ENCODE results near the gene MADD.
A peak's percentile ranks its signal among the peaks of the same experiment; 100 is the strongest.

The MADD gene

DNA sequence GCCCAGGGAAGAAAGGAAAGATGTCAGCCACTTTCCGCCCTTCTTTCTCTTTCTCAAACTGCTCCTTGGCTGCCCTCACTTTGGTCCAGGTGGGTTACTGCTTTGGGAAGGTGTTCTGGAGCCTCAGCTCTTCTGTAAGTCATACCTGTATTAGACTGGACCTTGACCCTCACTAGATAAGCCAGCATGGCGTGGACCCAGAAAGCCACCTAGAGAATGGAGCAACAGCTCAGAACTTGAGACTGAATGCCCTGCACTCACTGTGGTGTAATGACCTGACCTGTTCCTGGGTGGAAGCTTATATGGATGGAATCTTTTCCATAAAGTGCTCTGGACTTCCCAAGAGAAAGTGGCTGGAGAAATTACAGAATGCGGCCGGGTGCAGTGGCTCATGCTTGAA lies 36.9 kb upstream of the MADD start:
- Histone ChIP-seq H3K27ac (ENCODE audit: low read depth, low read length) (no peak overlapping the region), H2BK15ac (replicated peaks; ENCODE audit: low read depth) (no peak overlapping the region), H3K18ac (ENCODE audit: low read length) (no peak overlapping the region), H2BK5ac (ENCODE audit: low read length) (no peak overlapping the region), H3K79me2 (ENCODE audit: control insufficient read depth, insufficient read depth, low read length) (no peaks in the 10 kb centered on the region), H3K9ac (ENCODE audit: low read length) (no peak overlapping the region), H4K8ac (ENCODE audit: low read depth, low read length) (no peak overlapping the region), H3K56ac (ENCODE audit: low read length) (no peak overlapping the region), H2AK5ac (ENCODE audit: low read length) (no peak overlapping the region), H3K27me3 (ENCODE audit: insufficient read depth, low read length, poor library complexity) (no peaks in the 10 kb centered on the region), H3K36me3 (ENCODE audit: control insufficient read depth, insufficient read depth, low read length) (no peaks in the 10 kb centered on the region), H3K4me3 (ENCODE audit: low read length) (no peak overlapping the region), H3K23ac (ENCODE audit: low read length) (no peak overlapping the region), H3K4me2 (ENCODE audit: low read length) (no peak overlapping the region), H3K4ac (ENCODE audit: low read depth, low read length) (no peak overlapping the region), H4K5ac (ENCODE audit: low read length) (no peak overlapping the region), H3K4me1 (ENCODE audit: control insufficient read depth, low read depth, low read length) (no peaks in the 10 kb centered on the region), H3K79me1 (ENCODE audit: low read length) (no peaks in the 10 kb centered on the region), H2BK120ac (ENCODE audit: low read depth, low read length) (no peak overlapping the region)
- no CpG with 5 or more reads among the region's 4 CpGs for WGBS (ENCODE audit: extremely low coverage, insufficient coverage, low lambda C conversion rate)
- DNase-seq = no peak

DNA sequence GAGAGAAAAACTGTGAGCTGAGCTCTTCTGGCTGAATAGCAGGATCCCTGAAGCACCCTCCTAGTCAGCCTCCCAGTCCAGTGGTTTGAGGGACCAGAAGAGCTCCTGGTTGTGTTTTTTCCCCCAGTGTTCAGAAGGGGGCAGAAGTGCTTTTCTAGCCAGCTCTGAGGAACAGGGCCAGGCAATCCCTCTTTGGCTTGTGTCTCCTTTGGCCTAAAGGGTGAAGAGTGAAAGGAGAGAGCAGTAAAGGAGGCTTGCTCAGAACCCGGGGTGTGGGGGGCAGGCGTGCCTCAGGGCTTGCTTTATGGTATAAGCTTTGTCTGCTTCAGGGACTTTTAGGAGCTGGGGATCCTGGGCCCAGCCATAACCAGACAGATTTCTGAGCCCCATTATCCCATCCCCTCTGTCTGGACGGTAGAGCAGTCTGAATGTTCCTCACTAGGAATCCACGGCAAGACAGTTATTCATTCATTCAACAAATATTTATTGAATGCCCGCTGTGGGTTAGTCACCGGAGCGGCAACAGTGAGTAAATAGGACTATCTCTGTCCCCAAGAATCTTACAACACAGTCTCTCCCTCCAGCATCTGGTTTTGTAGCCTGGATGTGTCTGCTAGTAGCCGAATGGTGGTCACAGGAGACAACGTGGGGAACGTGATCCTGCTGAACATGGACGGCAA lies 35.8 kb upstream of the MADD start:
- H3K27ac ChIP-seq (ENCODE audit: low read depth, low read length) = no peak overlapping the region
- H3K4me2 ChIP-seq (ENCODE audit: low read length) = no peak overlapping the region
- no peak overlapping the region for H2BK5ac ChIP-seq (ENCODE audit: low read length)
- WGBS (ENCODE audit: extremely low coverage, insufficient coverage, low lambda C conversion rate) = no CpG with 5 or more reads among the region's 11 CpGs
- no peak overlapping the region for H2AK5ac ChIP-seq (ENCODE audit: low read length)
- H3K56ac ChIP-seq (ENCODE audit: low read length) = no peak overlapping the region
- peak; percentile 75 for DNase-seq
- H3K18ac ChIP-seq (ENCODE audit: low read length) = no peak overlapping the region
- H3K9ac ChIP-seq (ENCODE audit: low read length) = no peak overlapping the region
- no peak overlapping the region for H2BK15ac ChIP-seq (replicated peaks; ENCODE audit: low read depth)
- H3K79me1 ChIP-seq (ENCODE audit: low read length) = no peaks in the 10 kb centered on the region
- H3K36me3 ChIP-seq (ENCODE audit: control insufficient read depth, insufficient read depth, low read length) = peaks cover 2% of the 10 kb centered on the region
- H3K79me2 ChIP-seq (ENCODE audit: control insufficient read depth, insufficient read depth, low read length) = no peaks in the 10 kb centered on the region
- no peak overlapping the region for H4K8ac ChIP-seq (ENCODE audit: low read depth, low read length)
- H4K5ac ChIP-seq (ENCODE audit: low read length) = no peak overlapping the region
- no peaks in the 10 kb centered on the region for H3K27me3 ChIP-seq (ENCODE audit: insufficient read depth, low read length, poor library complexity)
- no peaks in the 10 kb centered on the region for H3K4me1 ChIP-seq (ENCODE audit: control insufficient read depth, low read depth, low read length)
- H3K4ac ChIP-seq (ENCODE audit: low read depth, low read length) = no peak overlapping the region
- no peak overlapping the region for H3K4me3 ChIP-seq (ENCODE audit: low read length)
- H2BK120ac ChIP-seq (ENCODE audit: low read depth, low read length) = no peak overlapping the region
- no peak overlapping the region for H3K23ac ChIP-seq (ENCODE audit: low read length)

DNA sequence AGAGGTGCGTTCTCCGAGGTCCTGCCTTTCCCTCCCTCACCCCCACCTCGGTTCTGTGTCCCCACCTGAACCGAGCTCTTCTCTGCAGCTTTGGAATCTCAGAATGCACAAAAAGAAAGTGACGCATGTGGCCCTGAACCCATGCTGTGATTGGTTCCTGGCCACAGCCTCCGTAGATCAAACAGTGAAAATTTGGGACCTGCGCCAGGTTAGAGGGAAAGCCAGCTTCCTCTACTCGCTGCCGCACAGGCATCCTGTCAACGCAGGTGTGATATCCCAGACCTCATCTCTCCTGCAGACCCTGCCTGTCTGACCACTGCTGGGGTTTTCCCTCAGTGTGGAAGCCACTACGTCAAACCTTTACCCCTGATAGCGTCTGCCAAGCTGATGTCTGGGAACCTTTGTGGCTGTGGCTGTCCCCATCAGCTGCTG lies 35.2 kb upstream of the MADD start:
- H3K79me2 ChIP-seq (ENCODE audit: control insufficient read depth, insufficient read depth, low read length) = no peaks in the 10 kb centered on the region
- H3K4me2 ChIP-seq (ENCODE audit: low read length) = no peak overlapping the region
- no peak overlapping the region for H3K56ac ChIP-seq (ENCODE audit: low read length)
- no peak overlapping the region for H3K4ac ChIP-seq (ENCODE audit: low read depth, low read length)
- H3K4me1 ChIP-seq (ENCODE audit: control insufficient read depth, low read depth, low read length) = no peaks in the 10 kb centered on the region
- no peaks in the 10 kb centered on the region for H3K27me3 ChIP-seq (ENCODE audit: insufficient read depth, low read length, poor library complexity)
- H4K8ac ChIP-seq (ENCODE audit: low read depth, low read length) = no peak overlapping the region
- H3K18ac ChIP-seq (ENCODE audit: low read length) = no peak overlapping the region
- WGBS (ENCODE audit: extremely low coverage, insufficient coverage, low lambda C conversion rate) = no CpG with 5 or more reads among the region's 12 CpGs
- H3K79me1 ChIP-seq (ENCODE audit: low read length) = no peaks in the 10 kb centered on the region
- H3K4me3 ChIP-seq (ENCODE audit: low read length) = no peak overlapping the region
- H2AK5ac ChIP-seq (ENCODE audit: low read length) = no peak overlapping the region
- H2BK120ac ChIP-seq (ENCODE audit: low read depth, low read length) = no peak overlapping the region
- no peak for DNase-seq
- H2BK5ac ChIP-seq (ENCODE audit: low read length) = no peak overlapping the region
- no peak overlapping the region for H3K9ac ChIP-seq (ENCODE audit: low read length)
- H2BK15ac ChIP-seq (replicated peaks; ENCODE audit: low read depth) = no peak overlapping the region
- H3K27ac ChIP-seq (ENCODE audit: low read depth, low read length) = no peak overlapping the region
- H3K36me3 ChIP-seq (ENCODE audit: control insufficient read depth, insufficient read depth, low read length) = peaks cover 5% of the 10 kb centered on the region
- no peak overlapping the region for H4K5ac ChIP-seq (ENCODE audit: low read length)
- H3K23ac ChIP-seq (ENCODE audit: low read length) = no peak overlapping the region

DNA sequence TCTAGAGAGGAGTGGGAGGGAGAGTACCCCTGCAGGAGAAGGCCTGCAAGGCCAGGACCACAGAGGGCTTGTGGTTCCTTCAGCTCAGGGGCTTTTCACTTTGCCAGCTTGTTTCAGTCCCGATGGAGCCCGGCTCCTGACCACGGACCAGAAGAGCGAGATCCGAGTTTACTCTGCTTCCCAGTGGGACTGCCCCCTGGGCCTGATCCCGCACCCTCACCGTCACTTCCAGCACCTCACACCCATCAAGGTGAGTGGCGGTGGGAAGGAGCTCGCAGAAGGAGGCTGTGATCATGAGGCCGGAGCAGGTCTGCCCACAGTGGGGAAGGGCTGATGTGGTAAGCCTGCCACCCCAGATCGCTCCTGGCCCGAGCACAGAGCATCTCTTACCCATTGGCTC lies 34.8 kb upstream of the MADD start:
- no peaks in the 10 kb centered on the region for H3K79me1 ChIP-seq (ENCODE audit: low read length)
- peaks cover 8% of the 10 kb centered on the region for H3K36me3 ChIP-seq (ENCODE audit: control insufficient read depth, insufficient read depth, low read length)

DNA sequence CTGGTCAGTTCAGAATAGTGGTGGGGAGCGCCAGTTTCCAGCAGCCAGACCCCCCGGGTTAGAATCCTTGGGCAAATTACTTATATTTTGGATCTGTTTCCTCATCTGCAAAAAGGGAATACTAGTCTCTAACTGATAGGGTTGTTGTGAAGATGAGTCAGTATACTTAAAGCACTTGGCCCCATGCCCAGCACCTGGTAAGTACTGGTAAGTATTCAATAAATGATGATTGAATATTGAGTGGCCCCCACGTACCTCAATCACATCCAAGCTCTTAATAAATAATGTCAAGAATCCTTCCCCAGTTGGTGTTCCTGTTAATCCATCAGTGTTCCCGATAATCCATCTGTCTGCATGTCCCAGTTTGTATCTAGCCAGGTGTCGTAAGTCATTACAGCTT lies 33.5 kb upstream of the MADD start:
- Histone ChIP-seq H2BK120ac (ENCODE audit: low read depth, low read length) (no peak overlapping the region), H3K79me1 (ENCODE audit: low read length) (no peaks in the 10 kb centered on the region), H4K5ac (ENCODE audit: low read length) (no peak overlapping the region), H3K27me3 (ENCODE audit: insufficient read depth, low read length, poor library complexity) (no peaks in the 10 kb centered on the region), H3K18ac (ENCODE audit: low read length) (no peak overlapping the region), H3K9ac (ENCODE audit: low read length) (no peak overlapping the region), H4K8ac (ENCODE audit: low read depth, low read length) (no peak overlapping the region), H3K36me3 (ENCODE audit: control insufficient read depth, insufficient read depth, low read length) (peaks cover 9% of the 10 kb centered on the region), H3K23ac (ENCODE audit: low read length) (no peak overlapping the region), H3K4me1 (ENCODE audit: control insufficient read depth, low read depth, low read length) (no peaks in the 10 kb centered on the region), H2BK5ac (ENCODE audit: low read length) (no peak overlapping the region), H3K56ac (ENCODE audit: low read length) (no peak overlapping the region), H3K4me2 (ENCODE audit: low read length) (no peak overlapping the region), H3K4ac (ENCODE audit: low read depth, low read length) (no peak overlapping the region), H2BK15ac (replicated peaks; ENCODE audit: low read depth) (no peak overlapping the region), H3K4me3 (ENCODE audit: low read length) (no peak overlapping the region), H3K27ac (ENCODE audit: low read depth, low read length) (no peak overlapping the region), H2AK5ac (ENCODE audit: low read length) (no peak overlapping the region), H3K79me2 (ENCODE audit: control insufficient read depth, insufficient read depth, low read length) (no peaks in the 10 kb centered on the region)
- WGBS (ENCODE audit: extremely low coverage, insufficient coverage, low lambda C conversion rate) = no CpG with 5 or more reads among the region's 5 CpGs
- DNase-seq = no peak

More for the DNA sequence above, 34.8 kb upstream of the MADD start:
- H4K5ac ChIP-seq (ENCODE audit: low read length) = no peak overlapping the region
- H3K79me2 ChIP-seq (ENCODE audit: control insufficient read depth, insufficient read depth, low read length) = no peaks in the 10 kb centered on the region
- no peak overlapping the region for H3K56ac ChIP-seq (ENCODE audit: low read length)
- H3K4me1 ChIP-seq (ENCODE audit: control insufficient read depth, low read depth, low read length) = no peaks in the 10 kb centered on the region
- DNase-seq = no peak
- H3K18ac ChIP-seq (ENCODE audit: low read length) = no peak overlapping the region
- WGBS (ENCODE audit: extremely low coverage, insufficient coverage, low lambda C conversion rate) = no CpG with 5 or more reads among the region's 12 CpGs
- no peak overlapping the region for H2BK5ac ChIP-seq (ENCODE audit: low read length)
- no peak overlapping the region for H4K8ac ChIP-seq (ENCODE audit: low read depth, low read length)
- no peak overlapping the region for H3K4ac ChIP-seq (ENCODE audit: low read depth, low read length)
- H3K4me2 ChIP-seq (ENCODE audit: low read length) = no peak overlapping the region
- no peak overlapping the region for H3K9ac ChIP-seq (ENCODE audit: low read length)
- H2BK120ac ChIP-seq (ENCODE audit: low read depth, low read length) = no peak overlapping the region
- no peak overlapping the region for H3K27ac ChIP-seq (ENCODE audit: low read depth, low read length)
- H2BK15ac ChIP-seq (replicated peaks; ENCODE audit: low read depth) = no peak overlapping the region
- H2AK5ac ChIP-seq (ENCODE audit: low read length) = no peak overlapping the region
- H3K4me3 ChIP-seq (ENCODE audit: low read length) = no peak overlapping the region
- H3K27me3 ChIP-seq (ENCODE audit: insufficient read depth, low read length, poor library complexity) = no peaks in the 10 kb centered on the region
- H3K23ac ChIP-seq (ENCODE audit: low read length) = no peak overlapping the region

DNA sequence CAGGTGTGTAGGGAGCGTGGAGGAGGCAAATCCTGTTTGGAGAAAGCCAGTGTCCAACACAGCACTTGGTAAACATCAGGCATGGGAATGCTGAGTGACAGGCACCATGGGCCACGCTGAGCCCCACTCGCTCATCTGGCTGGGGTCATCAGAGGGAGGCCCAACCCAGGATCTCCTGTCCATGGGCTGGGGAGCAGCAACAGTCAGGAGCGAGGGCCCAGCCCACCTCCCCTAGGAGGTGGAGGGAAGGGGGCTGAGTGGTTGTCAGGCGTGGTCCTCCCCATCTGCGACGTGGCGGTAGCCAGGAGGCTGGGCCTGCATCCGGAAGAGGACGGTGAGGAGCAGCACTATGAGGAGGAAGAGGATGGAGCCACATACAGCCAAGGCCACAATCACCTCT lies 30.1 kb upstream of the MADD start:
- H3K56ac ChIP-seq (ENCODE audit: low read length) = no peak overlapping the region
- H3K27me3 ChIP-seq (ENCODE audit: insufficient read depth, low read length, poor library complexity) = no peaks in the 10 kb centered on the region
- H4K5ac ChIP-seq (ENCODE audit: low read length) = no peak overlapping the region
- no peak overlapping the region for H4K8ac ChIP-seq (ENCODE audit: low read depth, low read length)
- H3K9ac ChIP-seq (ENCODE audit: low read length) = no peak overlapping the region
- H3K4me3 ChIP-seq (ENCODE audit: low read length) = no peak overlapping the region
- no peaks in the 10 kb centered on the region for H3K79me1 ChIP-seq (ENCODE audit: low read length)
- H2BK15ac ChIP-seq (replicated peaks; ENCODE audit: low read depth) = no peak overlapping the region
- no peak for DNase-seq
- H2AK5ac ChIP-seq (ENCODE audit: low read length) = no peak overlapping the region
- H3K27ac ChIP-seq (ENCODE audit: low read depth, low read length) = no peak overlapping the region
- H3K4ac ChIP-seq (ENCODE audit: low read depth, low read length) = no peak overlapping the region
- no peaks in the 10 kb centered on the region for H3K79me2 ChIP-seq (ENCODE audit: control insufficient read depth, insufficient read depth, low read length)
- H3K23ac ChIP-seq (ENCODE audit: low read length) = no peak overlapping the region
- no CpG with 5 or more reads among the region's 10 CpGs for WGBS (ENCODE audit: extremely low coverage, insufficient coverage, low lambda C conversion rate)
- H3K18ac ChIP-seq (ENCODE audit: low read length) = no peak overlapping the region
- no peak overlapping the region for H2BK120ac ChIP-seq (ENCODE audit: low read depth, low read length)
- H3K36me3 ChIP-seq (ENCODE audit: control insufficient read depth, insufficient read depth, low read length) = peaks cover 9% of the 10 kb centered on the region
- no peak overlapping the region for H3K4me2 ChIP-seq (ENCODE audit: low read length)
- H3K4me1 ChIP-seq (ENCODE audit: control insufficient read depth, low read depth, low read length) = no peaks in the 10 kb centered on the region
- H2BK5ac ChIP-seq (ENCODE audit: low read length) = no peak overlapping the region

Measured in mesendoderm (in vitro differentiated cells).